ENCODE data around the gene THBD. TPM values are rescaled to one million over a fixed set of nuclear protein-coding genes. Genes with fewer than 3 reads are reported as not detected.

Gene THBD
- total and polyA plus RNA-seq, 2 of the 4 experiments (the other 2 are of a cell fraction), result 0.07 TPM; not detected in 1

GRCh38 chr20:23032750-23033078 lies 16.8 kb downstream of the THBD start:
- intact Hi-C loops (cut with micrococcal nuclease) (no loop called here), in situ Hi-C loops (cut with MboI; ENCODE audit: low sequenced_read_pairs) (no loop called here), dilution Hi-C loops (cut with HindIII; ENCODE audit: low sequenced_read_pairs, unreplicated experiment) (no loop called here)
- no peaks in the 10 kb centered on the region for H4K20me1 ChIP-seq (ENCODE audit: insufficient read depth, low read length)
- H3K23ac ChIP-seq (ENCODE audit: low read depth, low read length), result no peak overlapping the region
- no TSS peak for BruUV-seq (replicated peaks)
- no peak overlapping the region for H2BK120ac ChIP-seq (ENCODE audit: low read depth, low read length)
- H3K4me2 ChIP-seq (ENCODE audit: low read depth, low read length), result no peak overlapping the region
- TF ChIP-seq USF2 (IDR thresholded peaks at IDR 0.05; ENCODE audit: low read depth, low read length) (no peak), CEBPB (IDR thresholded peaks at IDR 0.05; ENCODE audit: low read depth, low read length) (no peak), CHD1 (IDR thresholded peaks at IDR 0.05; ENCODE audit: low read depth, low read length) (no peak), RCOR1 (IDR thresholded peaks at IDR 0.05; ENCODE audit: insufficient replicate concordance, low read length) (no peak), SMC3 (IDR thresholded peaks at IDR 0.05; ENCODE audit: low read depth, low read length) (no peak), MAFK (IDR thresholded peaks at IDR 0.05; ENCODE audit: low read depth, low read length) (no peak), MXI1 (IDR thresholded peaks at IDR 0.05; ENCODE audit: borderline replicate concordance, low read depth, low read length) (no peak), POLR2A (IDR thresholded peaks at IDR 0.05; ENCODE audit: low read depth, low read length) (no peak), CTCF (conservative IDR thresholded peaks at IDR 0.05; ENCODE audit: low read depth, low read length) (no peak), MAZ (IDR thresholded peaks at IDR 0.05; ENCODE audit: borderline replicate concordance, low read depth, low read length) (no peak), RFX5 (IDR thresholded peaks at IDR 0.05; ENCODE audit: low read depth, low read length) (no peak), ELK1 (IDR thresholded peaks at IDR 0.05; ENCODE audit: borderline replicate concordance, low read depth, low read length) (no peak), BHLHE40 (IDR thresholded peaks at IDR 0.05; ENCODE audit: low read depth, low read length) (no peak)
- CTCF ChIA-PET, result interaction anchor here (0.6 kb wide), 1 partner anchor 47 kb away, joined by 4 read pairs; no protein-coding TSS in a partner anchor
- no peaks in the 10 kb centered on the region for H3K9me1 ChIP-seq (ENCODE audit: insufficient read depth, low read length)
- H3K14ac ChIP-seq (replicated peaks; ENCODE audit: low read depth, low read length), result no peak overlapping the region
- no peak overlapping the region for H2AFZ ChIP-seq (replicated peaks; ENCODE audit: low read length, poor library complexity)
- H2AK9ac ChIP-seq (replicated peaks; ENCODE audit: low read depth, low read length, poor library complexity), result no peak overlapping the region
- DNase-seq (no peak), ATAC-seq (ENCODE audit: low read depth) (no peak)
- no peaks in the 10 kb centered on the region for H3K9me3 ChIP-seq (ENCODE audit: control insufficient read depth, insufficient read depth, low read length)
- no peaks in the 10 kb centered on the region for H3K36me3 ChIP-seq (ENCODE audit: control insufficient read depth, insufficient read depth, low read length)
- no peak overlapping the region for H2AK5ac ChIP-seq (ENCODE audit: low read depth, low read length)
- H3K27ac ChIP-seq (ENCODE audit: insufficient read depth, low read length), result no peak overlapping the region
- no peak overlapping the region for H2BK20ac ChIP-seq (ENCODE audit: low read depth, low read length)
- H3K9ac ChIP-seq (ENCODE audit: low read depth, low read length), result no peak overlapping the region
- POLR2A ChIA-PET (ENCODE audit: unreplicated experiment), result no interaction called here
- H4K8ac ChIP-seq (ENCODE audit: low read depth in 2 of 2, low read length in 2 of 2), result no peak overlapping the region
- H3K79me1 ChIP-seq (ENCODE audit: low read depth in 1 of 2, low read length in 2 of 2), result no peaks in the 10 kb centered on the region
- H2BK15ac ChIP-seq (ENCODE audit: low read depth, low read length), result no peak overlapping the region
- H3K27me3 ChIP-seq (ENCODE audit: control insufficient read depth, insufficient read depth, low read length), result peaks cover 16% of the 10 kb centered on the region
- no peaks in the 10 kb centered on the region for H3K4me1 ChIP-seq (ENCODE audit: control insufficient read depth, insufficient read depth, low read length)
- no peak overlapping the region for H4K5ac ChIP-seq (ENCODE audit: low read depth, low read length)
- H3K18ac ChIP-seq (ENCODE audit: low read depth, low read length), result no peak overlapping the region
- WGBS, 2 experiments (ENCODE audit: extremely low coverage in 2 of 2, insufficient read length in 1 of 2), result 70% methylated on average over 2 of the region's 5 CpGs; no CpG with 5 or more reads in 1 of the 2 experiments
- H2BK5ac ChIP-seq (ENCODE audit: low read depth, low read length, poor library complexity, severe bottlenecking), result no peak overlapping the region
- no peak overlapping the region for H3K56ac ChIP-seq (ENCODE audit: extremely low read depth, insufficient read depth, low read length)
- H3K4ac ChIP-seq (ENCODE audit: low read depth, low read length), result no peak overlapping the region
- no peak overlapping the region for H3K4me3 ChIP-seq (ENCODE audit: insufficient read depth, low read depth, low read length)
- H4K91ac ChIP-seq (ENCODE audit: insufficient read depth, low read depth, low read length), result no peak overlapping the region
